SK-N-SH (cell line): ENCODE data around the gene PIK3CG. TPM values are rescaled to one million over a fixed set of nuclear protein-coding genes. Genes with fewer than 3 reads are reported as not detected.

Experiments used
- CTCF ChIA-PET: fragments of 300-600, 350-600 bp; formaldehyde crosslinking; extraction: SDS; loops from one replicate; lab custom pipeline; 2021; lab: Yijun Ruan, JAX
- POLR2A ChIA-PET: fragments of 350-600 bp; sonication (Branson Sonifier 250); formaldehyde crosslinking; extraction: SDS; loops from one replicate; lab custom pipeline; 2020; ENCODE audit warnings: antibody characterized with exemption, inconsistent platforms; lab: Yijun Ruan, JAX
- DNase-seq: peaks from one replicate; pipeline ENCODE4 v3.0.0; 2012
- H2AFZ ChIP-seq: fragments of 200-600 bp; sonication (generic); 2 replicates; pipeline ENCODE4 v1.8.1; 2016; ENCODE audit warnings: antibody characterized with exemption, mild to moderate bottlenecking, low read depth
- H3F3A ChIP-seq: fragments of 200-600 bp; sonication (generic); replicated peaks from 2 replicates; pipeline ENCODE3; 2016; ENCODE audit warnings: antibody characterized with exemption, mild to moderate bottlenecking; ENCODE audit not compliant: insufficient read depth
- H3K27ac ChIP-seq, 2 experiments: fragments of 200-500 bp in 1 of 2; fragments of 200-600 bp in 1 of 2; sonication (Bioruptor generic) in 1 of 2; sonication (generic), shearing (Covaris generic) in 1 of 2; 2 replicates each; pipeline versions ENCODE4 v1.5.1 to v1.6.1; 2014 to 2016; ENCODE audit warnings: low read depth in 2 of 2, inconsistent platforms in 1 of 2, low read length in 1 of 2, mild to moderate bottlenecking in 1 of 2, mixed read lengths in 1 of 2
- H3K27me3 ChIP-seq: fragments of 200-600 bp; sonication (generic), shearing (Covaris generic); 2 replicates; pipeline ENCODE4 v1.6.1; 2016; ENCODE audit warnings: mixed run types; ENCODE audit not compliant: insufficient read depth
- H3K36me3 ChIP-seq, 2 experiments: fragments of 200-500 bp in 1 of 2; fragments of 200-600 bp in 1 of 2; sonication (Bioruptor generic) in 1 of 2; sonication (generic) in 1 of 2; replicated peaks in 1 of 2; 2 replicates each; pipeline versions ENCODE3 to v1.5.1; 2014 to 2016; ENCODE audit warnings: low read length in 1 of 2, mild to moderate bottlenecking in 1 of 2; ENCODE audit not compliant: insufficient read depth in 2 of 2, control insufficient read depth in 1 of 2
- H3K4me1 ChIP-seq, 2 experiments: fragments of 200-500 bp in 1 of 2; fragments of 200-600 bp in 1 of 2; sonication (Bioruptor generic) in 1 of 2; sonication (generic), shearing (Covaris generic) in 1 of 2; 2 replicates each; pipeline versions ENCODE4 v1.5.1 to v1.6.1; 2014 to 2016; ENCODE audit warnings: low read depth in 1 of 2, low read length in 1 of 2, mixed run types in 1 of 2; ENCODE audit not compliant: insufficient read depth in 2 of 2, control insufficient read depth in 1 of 2
- H3K4me2 ChIP-seq: fragments of 200-600 bp; sonication (generic), shearing (Covaris generic); 2 replicates; pipeline ENCODE4 v1.6.1; 2017; ENCODE audit warnings: mixed run types
- H3K4me3 ChIP-seq, 2 experiments: fragments of 200-500 bp in 1 of 2; fragments of 200-600 bp in 1 of 2; sonication (Bioruptor generic) in 1 of 2; sonication (generic), shearing (Covaris generic) in 1 of 2; 2 replicates each; pipeline versions ENCODE4 v1.5.1 to v1.8.1; 2014 to 2016; ENCODE audit warnings: low read depth in 2 of 2, inconsistent platforms in 1 of 2, low read length in 1 of 2, mild to moderate bottlenecking in 1 of 2, mixed read lengths in 1 of 2, moderate library complexity in 1 of 2
- H3K79me2 ChIP-seq: fragments of 200-600 bp; sonication (generic); 2 replicates; pipeline ENCODE4 v1.8.1; 2017; ENCODE audit warnings: mild to moderate bottlenecking; ENCODE audit not compliant: insufficient read depth
- H3K9ac ChIP-seq: fragments of 200-600 bp; sonication (generic); 2 replicates; pipeline ENCODE4 v1.6.1; 2017; ENCODE audit warnings: mixed run types
- H3K9me2 ChIP-seq: fragments of 200-600 bp; sonication (generic); 2 replicates; pipeline ENCODE4 v1.6.1; 2017; ENCODE audit warnings: mixed run types
- H3K9me3 ChIP-seq: fragments of 200-600 bp; sonication (generic); 2 replicates; pipeline ENCODE4 v1.6.1; 2017; ENCODE audit warnings: mixed run types, mild to moderate bottlenecking, moderate library complexity
- H4K20me1 ChIP-seq: fragments of 200-600 bp; sonication (generic); 2 replicates; pipeline ENCODE4 v1.6.1; 2017; ENCODE audit warnings: mild to moderate bottlenecking, mixed run types; ENCODE audit not compliant: insufficient read depth
- ELF1 ChIP-seq: IDR thresholded peaks from 2 replicates; pipeline ENCODE4 v1.4.0; 2012
- EP300 ChIP-seq, 2 experiments: IDR thresholded peaks; 2 replicates each; pipeline versions ENCODE4 v1.4.0 to v1.6.1; 2012; ENCODE audit warnings: borderline replicate concordance in 1 of 2, low read depth in 1 of 2, low read length in 1 of 2
- EZH2phosphoT487 ChIP-seq: fragments of 200-600 bp; sonication (generic); IDR thresholded peaks from 2 replicates; pipeline ENCODE4 v1.6.1; 2017; ENCODE audit warnings: low read depth, mixed run types, mild to moderate bottlenecking, antibody characterized with exemption, moderate library complexity, borderline replicate concordance
- JUND ChIP-seq: IDR thresholded peaks from 2 replicates; pipeline ENCODE4 v1.4.0; 2012
- MAX ChIP-seq: IDR thresholded peaks from 2 replicates; pipeline ENCODE4 v1.4.0; 2012; ENCODE audit warnings: low read depth
- MEF2A ChIP-seq: IDR thresholded peaks from 2 replicates; pipeline ENCODE4 v1.4.0; 2012; ENCODE audit warnings: low read depth, borderline replicate concordance
- MXI1 ChIP-seq: IDR thresholded peaks from 2 replicates; pipeline ENCODE4 v1.6.1; 2012; ENCODE audit warnings: mild to moderate bottlenecking, low read depth, low read length, improper control_type of control experiment
- NFIC ChIP-seq: IDR thresholded peaks from 2 replicates; pipeline ENCODE4 v1.4.0; 2012; ENCODE audit warnings: borderline replicate concordance
- NRF1 ChIP-seq: IDR thresholded peaks from 2 replicates; pipeline ENCODE4 v1.6.1; 2012; ENCODE audit warnings: low read depth, mild to moderate bottlenecking, low read length
- POLR2AphosphoS5 ChIP-seq: IDR thresholded peaks from 2 replicates; pipeline ENCODE4 v1.6.1; 2012; ENCODE audit warnings: low read depth, low read length
- RCOR1 ChIP-seq: fragments of 150-350 bp; IDR thresholded peaks from 2 replicates; pipeline ENCODE4 v1.6.1; 2017; ENCODE audit warnings: antibody characterized with exemption, low read length
- REST ChIP-seq: IDR thresholded peaks from 2 replicates; pipeline ENCODE4 v1.6.1; 2012; ENCODE audit warnings: mild to moderate bottlenecking, low read depth, low read length, moderate library complexity
- SIN3A ChIP-seq: IDR thresholded peaks from 2 replicates; pipeline ENCODE4 v1.6.1; 2012; ENCODE audit warnings: low read depth, mild to moderate bottlenecking, low read length, moderate library complexity, borderline replicate concordance
- SMC3 ChIP-seq: IDR thresholded peaks from 2 replicates; pipeline ENCODE4 v1.6.1; 2012; ENCODE audit warnings: low read depth, low read length, improper control_type of control experiment
- TCF12 ChIP-seq: IDR thresholded peaks from 2 replicates; pipeline ENCODE4 v1.4.0; 2012
- TEAD4 ChIP-seq: IDR thresholded peaks from 2 replicates; pipeline ENCODE4 v1.4.0; 2012; ENCODE audit warnings: mild to moderate bottlenecking, borderline replicate concordance; ENCODE audit not compliant: insufficient read depth
- USF1 ChIP-seq: IDR thresholded peaks from 2 replicates; pipeline ENCODE4 v1.4.0; 2012; ENCODE audit warnings: low read depth, borderline replicate concordance
- YY1 ChIP-seq: IDR thresholded peaks from 2 replicates; pipeline ENCODE4 v1.4.0; 2012; ENCODE audit warnings: low read depth, mild to moderate bottlenecking
- WGBS: methylation state at CpG from one replicate; pipeline ENCODE4 v1.1.6; 2017; ENCODE audit warnings: low lambda C conversion rate; 5-methylcytosine and 5-hydroxymethylcytosine counted together
- polyA plus RNA-seq, 3 experiments: library from polyadenylated mRNA; depleted of rRNA; stranded (reverse); fragments of >200 nt; gene quantifications; 2 replicates each; pipeline ENCODE4 v1.2.3, GENCODE V29; 2012
- TF ChIP-seq, protein P1 (sequence below): fragments of 200-600 bp; sonication (generic); IDR thresholded peaks from 2 replicates; pipeline ENCODE4 v1.6.1; 2017; ENCODE audit warnings: antibody characterized with exemption, mild to moderate bottlenecking, moderate library complexity

Gene PIK3CG
- polyA plus RNA-seq, 1 of the 3 experiments (the other 2 are of a cell fraction): not detected

DNA sequence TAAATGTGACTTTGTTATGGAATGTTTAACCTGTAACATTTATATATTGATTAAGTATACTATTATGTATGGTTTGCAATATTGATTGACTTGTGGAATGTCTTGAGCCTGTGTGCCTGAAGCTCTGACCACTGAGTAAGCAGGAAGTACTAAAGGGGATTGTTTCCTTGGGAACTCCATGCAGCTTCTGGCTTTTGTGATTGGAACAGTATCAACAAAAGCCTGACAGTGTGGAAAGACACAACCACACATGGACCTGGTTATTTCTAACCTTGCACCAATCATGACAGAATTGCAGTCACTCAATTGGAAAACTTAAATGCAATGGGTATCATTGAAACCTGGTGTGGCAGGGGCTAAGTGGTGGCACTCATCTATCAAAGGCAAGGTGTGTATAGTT, 45.5 kb upstream of the PIK3CG start (continued):
- no peak for TF ChIP-seq TEAD4
- no peak for TF ChIP-seq USF1
- TF ChIP-seq YY1: no peak
- TF ChIP-seq MEF2A: no peak
- TF ChIP-seq POLR2AphosphoS5: no peak
- no peak for TF ChIP-seq MAX
- TF ChIP-seq EP300 (IDR thresholded peaks at IDR 0.05; ENCODE audit: borderline replicate concordance in 1 of 2, low read depth in 1 of 2, low read length in 1 of 2): no peak
- no peak for TF ChIP-seq TCF12

GRCh38 chr7:106820321-106821217, 44.5 kb upstream of the PIK3CG start:
- no peaks in the 10 kb centered on the region for H3K79me2 ChIP-seq
- no peaks in the 10 kb centered on the region for H3K9me3 ChIP-seq
- CTCF ChIA-PET: interaction anchor here (0.5 to 1.4 kb wide), 5 partner anchors 11 to 1309 kb away, joined by 3 to 4 read pairs (median 3); no protein-coding TSS in a partner anchor
- no peak for TF ChIP-seq MXI1
- TF ChIP-seq, all 33 proteins: peak for 0
- H2AFZ ChIP-seq: no peak overlapping the region
- no peaks in the 10 kb centered on the region for H3F3A ChIP-seq
- POLR2A ChIA-PET: interaction anchor here (0.9 kb wide), 1 partner anchor 25 kb away, joined by 3 read pairs; no protein-coding TSS in a partner anchor
- no peaks in the 10 kb centered on the region for H4K20me1 ChIP-seq
- H3K9me2 ChIP-seq: no peaks in the 10 kb centered on the region
- peaks cover 0 to 4% of the 10 kb centered on the region in 2 experiments; a peak in 1 of 4 replicates for H3K4me1 ChIP-seq
- H3K4me3 ChIP-seq: no peak overlapping the region
- H3K4me2 ChIP-seq: no peak overlapping the region
- H3K27me3 ChIP-seq: no peaks in the 10 kb centered on the region
- 61% methylated on average over 4 of the region's 4 CpGs for WGBS
- DNase-seq: no peak
- no peak overlapping the region for H3K27ac ChIP-seq
- no peaks in the 10 kb centered on the region for H3K36me3 ChIP-seq
- H3K9ac ChIP-seq: no peak overlapping the region

DNA sequence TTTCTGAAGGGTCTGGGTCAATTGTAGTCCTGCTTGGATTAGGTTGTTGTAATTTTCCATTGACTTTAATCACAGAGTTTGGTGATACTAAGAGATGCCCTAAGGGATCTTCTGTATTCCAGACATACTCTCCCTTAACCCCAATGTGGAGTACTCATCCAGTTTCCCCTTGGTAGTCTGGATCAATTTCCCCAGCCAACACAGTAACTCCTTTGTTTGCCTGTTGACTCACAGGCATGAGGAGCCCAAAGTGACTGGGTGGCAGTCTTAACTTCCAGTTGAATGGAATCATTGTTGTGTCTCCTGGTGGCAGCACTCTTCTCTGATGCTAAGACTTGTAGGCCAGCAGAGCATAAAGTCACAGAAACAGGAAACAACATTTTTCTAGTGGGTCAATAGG, 41.5 kb upstream of the PIK3CG start:
- H3K4me2 ChIP-seq: no peak overlapping the region
- H2AFZ ChIP-seq: no peak overlapping the region
- H3K79me2 ChIP-seq: no peaks in the 10 kb centered on the region
- no peaks in the 10 kb centered on the region for H4K20me1 ChIP-seq
- H3K9me3 ChIP-seq: no peaks in the 10 kb centered on the region
- CTCF ChIA-PET: no interaction called here
- H3K36me3 ChIP-seq: no peaks in the 10 kb centered on the region
- no peaks in the 10 kb centered on the region for H3F3A ChIP-seq
- H3K9ac ChIP-seq: no peak overlapping the region
- H3K27ac ChIP-seq: peak overlapping the region in 1 of 2 experiments; percentile 10; a peak in 1 of 4 replicates
- POLR2A ChIA-PET: no interaction called here
- no peaks in the 10 kb centered on the region for H3K27me3 ChIP-seq
- H3K4me3 ChIP-seq: no peak overlapping the region
- no peaks in the 10 kb centered on the region for H3K9me2 ChIP-seq
- no peak for DNase-seq
- H3K4me1 ChIP-seq: peaks cover 0 to 4% of the 10 kb centered on the region in 2 experiments; a peak in 1 of 4 replicates
- TF ChIP-seq SMC3: no peak
- TF ChIP-seq ELF1: no peak
- TF ChIP-seq, protein P1, sequence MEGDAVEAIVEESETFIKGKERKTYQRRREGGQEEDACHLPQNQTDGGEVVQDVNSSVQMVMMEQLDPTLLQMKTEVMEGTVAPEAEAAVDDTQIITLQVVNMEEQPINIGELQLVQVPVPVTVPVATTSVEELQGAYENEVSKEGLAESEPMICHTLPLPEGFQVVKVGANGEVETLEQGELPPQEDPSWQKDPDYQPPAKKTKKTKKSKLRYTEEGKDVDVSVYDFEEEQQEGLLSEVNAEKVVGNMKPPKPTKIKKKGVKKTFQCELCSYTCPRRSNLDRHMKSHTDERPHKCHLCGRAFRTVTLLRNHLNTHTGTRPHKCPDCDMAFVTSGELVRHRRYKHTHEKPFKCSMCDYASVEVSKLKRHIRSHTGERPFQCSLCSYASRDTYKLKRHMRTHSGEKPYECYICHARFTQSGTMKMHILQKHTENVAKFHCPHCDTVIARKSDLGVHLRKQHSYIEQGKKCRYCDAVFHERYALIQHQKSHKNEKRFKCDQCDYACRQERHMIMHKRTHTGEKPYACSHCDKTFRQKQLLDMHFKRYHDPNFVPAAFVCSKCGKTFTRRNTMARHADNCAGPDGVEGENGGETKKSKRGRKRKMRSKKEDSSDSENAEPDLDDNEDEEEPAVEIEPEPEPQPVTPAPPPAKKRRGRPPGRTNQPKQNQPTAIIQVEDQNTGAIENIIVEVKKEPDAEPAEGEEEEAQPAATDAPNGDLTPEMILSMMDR: no peak
- TF ChIP-seq MXI1: no peak
- TF ChIP-seq EP300 (IDR thresholded peaks at IDR 0.05; ENCODE audit: borderline replicate concordance in 1 of 2, low read depth in 1 of 2, low read length in 1 of 2): no peak
- TF ChIP-seq TCF12: no peak
- no peak for TF ChIP-seq REST
- no peak for TF ChIP-seq NFIC
- no peak for TF ChIP-seq TEAD4
- TF ChIP-seq EZH2phosphoT487: no peak
- TF ChIP-seq RCOR1: no peak
- TF ChIP-seq SIN3A: no peak
- no peak for TF ChIP-seq JUND
- TF ChIP-seq NRF1: no peak
